K562 (cell line): ENCODE results near the gene DYRK2.

ENCODE experiments used
- BRF2 ChIP-seq: IDR thresholded peaks from 3 replicates; pipeline ENCODE4 v1.6.1; 2011; ENCODE audit warnings: borderline replicate concordance, mild to moderate bottlenecking; ENCODE audit not compliant: insufficient read length, insufficient read depth
- CTCF ChIP-seq, 3 experiments: IDR thresholded peaks in 2 of 3; conservative IDR thresholded peaks in 1 of 3; 2 replicates each; pipeline ENCODE4 v1.5.1; 2011 to 2012; ENCODE audit warnings: low read length in 3 of 3, mild to moderate bottlenecking in 3 of 3, control low read depth in 2 of 3, improper control_type of control experiment in 1 of 3, inconsistent platforms in 1 of 3, low read depth in 1 of 3, mixed read lengths in 1 of 3, moderate library complexity in 1 of 3; ENCODE audit not compliant: insufficient read depth in 2 of 3
- E2F1 ChIP-seq: sonication (generic); formaldehyde crosslinking; IDR thresholded peaks from 2 replicates; pipeline ENCODE4 v1.8.1; 2023; ENCODE audit warnings: mild to moderate bottlenecking, missing genetic modification reagents, moderate library complexity
- ETV6 ChIP-seq, 3 experiments: fragments of 150-350 bp in 1 of 3; sonication (generic) in 1 of 3; formaldehyde crosslinking in 1 of 3; IDR thresholded peaks; 2 replicates each; pipeline versions ENCODE4 v1.6.1 to v1.8.0; 2014 to 2022; ENCODE audit warnings: borderline replicate concordance in 2 of 3, low read depth in 2 of 3, antibody characterized with exemption in 1 of 3, low read length in 1 of 3, mild to moderate bottlenecking in 1 of 3, missing genetic modification reagents in 1 of 3
- EZH2 ChIP-seq: IDR thresholded peaks from 2 replicates; pipeline ENCODE4 v1.6.1; 2012; ENCODE audit warnings: low read depth, mild to moderate bottlenecking, inconsistent platforms, low read length, borderline replicate concordance
- HDAC6 ChIP-seq: IDR thresholded peaks from 2 replicates; pipeline ENCODE4 v1.6.1; 2012; ENCODE audit warnings: low read depth, mild to moderate bottlenecking, control low read depth, inconsistent platforms, low read length, moderate library complexity
- KLF16 ChIP-seq: IDR thresholded peaks from 2 replicates; pipeline ENCODE4 v1.6.1; 2016; ENCODE audit warnings: antibody characterized with exemption
- PHF20 ChIP-seq: fragments of 450-650 bp; IDR thresholded peaks from 2 replicates; pipeline ENCODE4 v1.6.1; 2018; ENCODE audit not compliant: partially characterized antibody
- POLR2A ChIP-seq: fragments of 450-650 bp; conservative IDR thresholded peaks from 2 replicates; pipeline ENCODE4 v1.6.1; 2016
- RNF2 ChIP-seq: sonication (generic); IDR thresholded peaks from 2 replicates; pipeline ENCODE4 v1.6.1; 2016
- TAL1 ChIP-seq: fragments of 450-650 bp; IDR thresholded peaks from 2 replicates; pipeline ENCODE4 v1.6.1; 2016; ENCODE audit warnings: mild to moderate bottlenecking
- XRCC5 ChIP-seq: fragments of 200-400 bp; formaldehyde crosslinking; IDR thresholded peaks from 2 replicates; pipeline ENCODE4 v1.6.1; 2017; ENCODE audit warnings: low read depth, mild to moderate bottlenecking, low read length
- ZSCAN29 ChIP-seq: fragments of 450-650 bp; IDR thresholded peaks from 2 replicates; pipeline ENCODE4 v1.6.1; 2017

- no peak for TF ChIP-seq POLR2A
- no peak for TF ChIP-seq ETV6 (IDR thresholded peaks at IDR 0.05; ENCODE audit: borderline replicate concordance in 1 of 2, low read depth in 2 of 2, low read length in 1 of 2)
- no peak for TF ChIP-seq ETV6 (CRISPR knock-in tag; IDR thresholded peaks at IDR 0.05; ENCODE audit: borderline replicate concordance)
- no peak for TF ChIP-seq BRF2
- TF ChIP-seq KLF16: no peak
- TF ChIP-seq XRCC5: no peak
- no peak for TF ChIP-seq PHF20
- no peak for TF ChIP-seq CTCF (IDR thresholded peaks at IDR 0.05 in 2 of 3, conservative IDR thresholded peaks at IDR 0.05 in 1 of 3; ENCODE audit: insufficient read depth in 2 of 3, low read depth in 1 of 3, low read length in 3 of 3)
- TF ChIP-seq HDAC6: no peak
- no peak for TF ChIP-seq E2F1 (CRISPR knock-in tag)
- no peak for TF ChIP-seq TAL1
- no peak for TF ChIP-seq EZH2
- no peak for TF ChIP-seq ZSCAN29
- TF ChIP-seq RNF2: no peak
These were observed 7.7 kb upstream of the DYRK2 start for GRCh38 chr12:67640863-67641262.
